ENCODE measurements around the gene NBPF3.

GRCh38 chr1:21526441-21526840 lies 86.5 kb downstream of the NBPF3 start:
- TF ChIP-seq CTCF (IDR thresholded peaks at IDR 0.05) (no peak), EP300 (IDR thresholded peaks at IDR 0.05) (no peak), POLR2AphosphoS5 (IDR thresholded peaks at IDR 0.05) (no peak)

Data from gastroesophageal sphincter (tissue), 3 donors.